AG09309 (cell line): Measurements from ENCODE around the gene GPR39.

Experiments
- DNase-seq: peaks from one replicate; pipeline ENCODE4 v3.0.0-alpha.2; 2010; ENCODE audit warnings: low read depth
- H3K4me3 ChIP-seq: 2 replicates; pipeline ENCODE4 v1.5.1; 2011; ENCODE audit warnings: mild to moderate bottlenecking, low read depth, low read length, moderate library complexity; ENCODE audit not compliant: control insufficient read depth
- CTCF ChIP-seq: IDR thresholded peaks from 2 replicates; pipeline ENCODE4 v1.5.1; 2011; ENCODE audit warnings: mild to moderate bottlenecking, low read depth, low read length, inconsistent platforms; ENCODE audit not compliant: insufficient read depth, control insufficient read depth; ENCODE audit errors: missing control alignments

The GPR39 gene

DNA sequence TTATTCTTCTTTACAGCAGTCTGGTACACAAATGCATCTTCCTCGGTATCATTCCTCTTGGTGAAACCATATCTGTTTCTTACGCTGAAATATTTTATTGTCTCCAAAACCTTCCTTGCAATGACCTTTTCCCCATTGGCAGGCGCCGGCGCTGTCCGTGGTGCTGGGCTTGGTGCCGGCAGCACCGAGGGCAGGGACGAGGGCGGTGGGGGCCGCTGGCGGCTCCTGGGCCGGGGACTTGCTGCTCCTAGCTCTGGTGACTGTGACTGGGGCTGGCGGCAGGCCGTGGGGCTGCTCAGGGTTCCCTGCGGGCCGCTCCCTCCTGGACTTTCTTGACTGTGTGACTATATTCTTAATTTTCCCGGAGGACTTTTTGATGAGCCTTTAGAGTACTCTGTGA, 72.5 kb downstream of the GPR39 start:
- no peak for DNase-seq
- H3K4me3 ChIP-seq = no peak overlapping the region
- no peak for TF ChIP-seq CTCF

GRCh38 chr2:132495881-132496280, 79.3 kb downstream of the GPR39 start:
- no peak for TF ChIP-seq CTCF
- H3K4me3 ChIP-seq = no peak overlapping the region
- DNase-seq = no peak

- H3K4me3 ChIP-seq = no peak overlapping the region
- no peak for DNase-seq
- no peak for TF ChIP-seq CTCF
Observed at GRCh38 chr2:132496555-132496954, 80.0 kb downstream of the GPR39 start.

- no peak overlapping the region for H3K4me3 ChIP-seq
- DNase-seq = no peak
- TF ChIP-seq CTCF = no peak
Observed at GRCh38 chr2:132497591-132497990, 81.0 kb downstream of the GPR39 start.

- no peak for TF ChIP-seq CTCF
Observed at GRCh38 chr2:132503701-132504100, 87.1 kb downstream of the GPR39 start.

DNA sequence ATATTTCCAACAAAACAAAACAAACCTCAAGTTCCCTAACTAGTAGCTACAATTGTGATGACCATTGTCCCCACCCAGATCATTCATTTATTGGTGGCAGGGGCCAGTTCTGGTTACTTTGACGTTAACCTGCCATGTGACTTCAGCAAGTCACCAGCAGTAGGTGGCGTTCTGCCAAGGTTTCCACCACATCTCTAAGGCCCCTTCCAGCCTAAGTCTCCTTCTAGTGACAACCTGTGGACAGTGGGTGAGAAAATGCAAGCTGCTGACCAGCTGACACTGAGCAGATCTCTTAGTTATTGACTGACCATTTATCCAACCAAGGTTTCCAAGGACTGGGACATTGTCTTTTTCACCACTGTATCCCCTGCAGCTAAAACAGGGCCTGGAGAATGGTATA, 98.4 kb downstream of the GPR39 start:
- no peak for DNase-seq
- no peak for TF ChIP-seq CTCF

More at GRCh38 chr2:132503701-132504100, 87.1 kb downstream of the GPR39 start:
- DNase-seq = peak; percentile 59
- no peak overlapping the region for H3K4me3 ChIP-seq

DNA sequence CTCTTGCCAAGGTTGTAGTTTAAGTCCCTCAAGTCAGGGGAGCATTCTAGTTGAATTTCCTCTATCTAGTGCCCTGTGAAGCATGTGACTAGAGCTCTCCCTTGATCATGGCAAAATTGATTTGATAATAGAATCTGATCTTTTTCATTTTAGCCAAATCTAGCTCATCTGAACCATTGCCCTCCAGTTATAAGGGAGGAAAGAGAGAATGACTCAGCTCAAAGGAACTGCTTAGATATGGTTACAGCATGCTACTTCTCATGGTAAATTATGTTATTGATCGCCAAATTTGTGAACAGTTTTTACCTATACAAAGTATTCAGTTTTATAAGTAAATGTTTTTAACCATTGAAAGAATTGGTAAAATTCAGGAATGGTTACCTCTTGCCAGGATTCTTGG, 100.8 kb downstream of the GPR39 start:
- H3K4me3 ChIP-seq = no peak overlapping the region
- no peak for DNase-seq
- no peak for TF ChIP-seq CTCF

More for the DNA sequence above, 98.4 kb downstream of the GPR39 start:
- H3K4me3 ChIP-seq = no peak overlapping the region
